Mesodermal cell (in vitro differentiated cells): ENCODE results near the gene CSTA. TPM values are rescaled to one million over a fixed set of nuclear protein-coding genes. Genes with fewer than 3 reads are reported as not detected.

ENCODE experiments used
- H3K27ac ChIP-seq: 2 replicates; pipeline ENCODE4 v1.7.0; 2013; ENCODE audit warnings: mild to moderate bottlenecking, low read depth, low read length, moderate library complexity; ENCODE audit not compliant: severe bottlenecking
- H3K36me3 ChIP-seq: 2 replicates; pipeline ENCODE4 v1.7.1; 2013; ENCODE audit warnings: mild to moderate bottlenecking, low read length, moderate library complexity; ENCODE audit not compliant: control insufficient read depth, insufficient read depth
- H3K4me1 ChIP-seq: one replicate; pipeline ENCODE4 v1.7.1; 2013; ENCODE audit warnings: mild to moderate bottlenecking, low read length; ENCODE audit not compliant: insufficient read depth, control insufficient read depth, poor library complexity, severe bottlenecking
- H3K4me3 ChIP-seq: 2 replicates; pipeline ENCODE4 v1.7.0; 2013; ENCODE audit warnings: low read length, control low read depth, mild to moderate bottlenecking; ENCODE audit not compliant: insufficient read depth, poor library complexity, severe bottlenecking; ENCODE audit errors: extremely low read depth
- H3K9me3 ChIP-seq: 2 replicates; pipeline ENCODE4 v1.7.1; 2013; ENCODE audit warnings: mild to moderate bottlenecking, low read length, moderate library complexity; ENCODE audit not compliant: control insufficient read depth
- WGBS, 2 experiments: methylation state at CpG; one replicate each; pipeline ENCODE4 v1.1.5; 2013; ENCODE audit warnings: missing lambda C conversion rate in 2 of 2; ENCODE audit not compliant: insufficient coverage in 2 of 2; 5-methylcytosine and 5-hydroxymethylcytosine counted together
- polyA plus RNA-seq, 2 experiments: library from polyadenylated mRNA; stranded (reverse); fragments of 50-300 nt; gene quantifications; one replicate each; pipeline ENCODE4 v1.2.3, GENCODE V29; 2013

Gene CSTA
- not detected for polyA plus RNA-seq (2013, experiment 1 of 2)
- not detected for polyA plus RNA-seq (2013, experiment 2 of 2)

DNA sequence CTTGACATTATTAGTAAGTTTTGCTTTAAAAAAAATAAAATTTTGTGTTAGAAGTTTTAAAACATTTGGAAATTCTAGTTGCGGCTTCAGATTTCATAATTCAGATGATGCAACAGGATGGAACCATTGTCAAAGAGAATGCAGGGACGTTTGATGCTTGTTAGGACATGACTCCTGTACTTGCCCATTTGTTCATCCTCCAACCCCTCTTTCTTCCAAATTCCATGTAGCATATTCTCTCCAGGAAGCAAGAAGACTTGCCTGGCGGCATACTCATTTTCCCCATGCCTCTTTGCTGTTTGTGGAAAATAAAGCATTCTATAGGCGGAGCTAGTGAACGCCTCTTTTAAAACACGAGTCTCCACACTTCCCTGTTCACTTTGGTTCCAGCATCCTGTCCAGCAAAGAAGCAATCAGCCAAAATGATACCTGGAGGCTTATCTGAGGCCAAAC is at the start of gene CSTA:
Gene CSTA (plus strand): TSS at position 378 of the 453 bp plus-strand sequence. CDS start 45 bp downstream, at position 423.
- no peak within 1 kb of the TSS for H3K4me3 ChIP-seq
- no peaks in the 10 kb centered on the region for H3K4me1 ChIP-seq
- no peaks in the 10 kb centered on the region for H3K9me3 ChIP-seq
- H3K27ac ChIP-seq, result no peak within 1 kb of the TSS
- 88 to 89% methylated on average over 3 to 5 of the region's 6 CpGs for WGBS, 2 experiments
- H3K36me3 ChIP-seq, result no peaks in the 10 kb centered on the region

- Histone ChIP-seq H3K4me3 (no peak overlapping the region), H3K27ac (no peak overlapping the region), H3K36me3 (no peaks in the 10 kb centered on the region), H3K9me3 (no peaks in the 10 kb centered on the region), H3K4me1 (no peaks in the 10 kb centered on the region)
- 61 to 74% methylated on average over 2 to 3 of the region's 3 CpGs for WGBS, 2 experiments
These were observed 43.2 kb upstream of the CSTA start for GRCh38 chr3:122281891-122282290.

GRCh38 chr3:122283796-122284445 is 41.1 kb upstream of the CSTA start:
- WGBS, 2 experiments, result 89 to 91% methylated on average over 17 to 20 of the region's 22 CpGs
- H3K36me3 ChIP-seq, result no peaks in the 10 kb centered on the region
- H3K9me3 ChIP-seq, result no peaks in the 10 kb centered on the region

GRCh38 chr3:122284486-122284885 is 40.6 kb upstream of the CSTA start:
- WGBS, 2 experiments, result 92 to 93% methylated on average over 17 to 19 of the region's 20 CpGs
- H3K36me3 ChIP-seq, result no peaks in the 10 kb centered on the region
- no peaks in the 10 kb centered on the region for H3K9me3 ChIP-seq
- H3K27ac ChIP-seq, result no peak overlapping the region
- H3K4me3 ChIP-seq, result no peak overlapping the region
- H3K4me1 ChIP-seq, result no peaks in the 10 kb centered on the region

More at GRCh38 chr3:122283796-122284445, 41.1 kb upstream of the CSTA start:
- H3K4me3 ChIP-seq, result no peak overlapping the region
- H3K4me1 ChIP-seq, result no peaks in the 10 kb centered on the region
- H3K27ac ChIP-seq, result no peak overlapping the region

DNA sequence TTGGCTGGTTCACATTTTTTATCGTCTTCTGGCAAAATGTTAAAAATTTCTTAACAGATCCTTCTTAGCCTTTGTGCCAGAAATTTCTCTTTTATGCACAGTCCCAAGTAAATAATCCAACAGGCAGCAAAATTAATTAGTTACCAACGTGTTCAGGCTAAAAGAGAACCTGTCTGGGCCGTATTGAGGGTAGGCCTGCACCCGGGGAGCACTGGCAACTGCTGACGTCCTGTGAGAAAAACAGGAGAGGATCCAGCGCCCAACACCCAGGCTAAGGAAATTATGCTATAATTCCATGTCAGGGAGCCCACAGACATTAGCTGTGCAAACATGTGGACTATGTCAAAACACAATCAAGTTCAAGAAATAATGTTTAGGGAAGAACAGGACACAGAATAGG is 30.7 kb upstream of the CSTA start:
- no peaks in the 10 kb centered on the region for H3K36me3 ChIP-seq
- H3K4me1 ChIP-seq, result no peaks in the 10 kb centered on the region
- H3K4me3 ChIP-seq, result no peak overlapping the region
- WGBS, 2 experiments, result 72 to 89% methylated on average over 5 of the region's 6 CpGs
- H3K27ac ChIP-seq, result no peak overlapping the region
- H3K9me3 ChIP-seq, result no peaks in the 10 kb centered on the region

DNA sequence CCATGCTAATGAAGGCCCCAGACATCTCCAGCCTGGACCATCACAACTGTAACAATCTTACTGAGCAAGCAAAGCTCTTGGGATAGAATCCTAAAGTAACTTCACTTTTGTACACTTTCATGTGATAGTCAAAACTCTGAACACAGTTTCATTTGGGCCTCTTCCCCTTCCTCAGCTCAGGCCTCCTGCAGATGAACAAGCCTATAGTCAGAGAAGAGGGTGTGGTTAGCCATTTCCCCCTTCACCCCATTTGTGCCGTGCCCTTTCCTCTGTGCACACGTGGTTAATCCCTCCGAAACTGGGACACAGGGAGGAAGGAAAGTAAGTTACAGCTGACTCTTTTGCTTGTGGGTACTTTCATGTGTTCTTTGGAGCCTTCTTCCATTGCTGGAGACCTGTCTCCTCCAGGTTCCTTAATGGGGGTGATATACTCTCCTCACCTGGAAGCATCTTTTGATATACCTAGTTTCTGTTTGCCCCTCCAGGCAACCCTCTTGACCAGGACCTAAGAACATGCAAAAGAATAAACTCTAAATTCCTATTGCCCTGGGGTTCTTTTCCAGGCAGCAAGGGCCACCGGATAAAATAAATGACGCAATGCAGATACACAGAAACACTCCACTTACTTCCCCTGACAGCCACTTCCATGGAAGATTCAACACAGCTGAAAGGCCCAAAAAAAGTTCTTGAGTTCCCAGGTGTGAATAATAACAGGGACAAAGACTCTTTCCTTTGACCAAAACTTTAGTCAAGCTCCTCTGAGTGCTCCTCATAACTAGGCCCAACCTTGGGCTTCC is 29.6 kb upstream of the CSTA start:
- H3K9me3 ChIP-seq, result no peaks in the 10 kb centered on the region
- no peak overlapping the region for H3K27ac ChIP-seq
- H3K36me3 ChIP-seq, result no peaks in the 10 kb centered on the region
- H3K4me1 ChIP-seq, result no peaks in the 10 kb centered on the region
- no peak overlapping the region for H3K4me3 ChIP-seq
- WGBS, 2 experiments, result 83 to 100% methylated on average over 3 of the region's 5 CpGs

DNA sequence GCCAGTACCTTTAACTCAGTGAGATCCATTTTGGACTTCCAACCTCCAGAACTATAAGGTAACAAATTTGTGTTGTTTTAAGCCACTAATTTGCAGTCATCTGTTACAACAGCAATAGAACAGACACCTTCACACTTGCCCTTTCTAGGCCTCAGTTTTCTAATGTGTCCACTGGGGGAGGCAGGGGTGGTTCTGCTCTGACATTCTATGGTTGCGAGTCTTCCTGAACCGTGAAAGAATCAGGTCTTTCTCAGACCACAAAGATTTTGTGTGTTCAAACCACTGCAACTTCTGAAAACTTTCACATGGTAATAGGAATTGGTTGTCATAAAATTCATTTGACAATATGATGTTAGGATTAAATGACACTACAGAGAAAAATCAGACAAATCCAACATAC is 26.8 kb upstream of the CSTA start:
- H3K4me3 ChIP-seq, result no peak overlapping the region
- WGBS, 2 experiments, result no CpG with 5 or more reads among the region's 2 CpGs
- no peaks in the 10 kb centered on the region for H3K4me1 ChIP-seq
- H3K36me3 ChIP-seq, result no peaks in the 10 kb centered on the region
- H3K27ac ChIP-seq, result no peak overlapping the region
- no peaks in the 10 kb centered on the region for H3K9me3 ChIP-seq

DNA sequence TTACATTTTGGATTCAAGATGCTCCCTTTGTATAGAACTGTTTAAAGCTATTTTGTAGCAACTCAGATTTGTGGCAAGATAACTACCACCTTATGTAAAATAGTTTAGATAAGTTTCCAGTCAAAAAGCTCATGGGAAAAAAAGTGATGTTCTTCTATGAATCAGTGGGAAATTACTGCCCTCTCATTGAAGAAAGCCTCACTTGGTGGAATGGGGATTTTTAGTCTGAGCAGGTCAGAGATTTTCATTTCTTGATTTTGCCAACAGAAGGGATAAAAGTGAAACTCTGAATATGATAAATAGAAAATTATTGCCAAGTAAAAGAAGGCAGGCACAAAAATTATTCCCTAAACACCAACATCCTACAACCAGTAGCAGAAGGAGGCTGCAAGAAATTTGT is 25.8 kb upstream of the CSTA start:
- Histone ChIP-seq H3K36me3 (no peaks in the 10 kb centered on the region), H3K27ac (no peak overlapping the region), H3K4me3 (no peak overlapping the region), H3K4me1 (no peaks in the 10 kb centered on the region), H3K9me3 (no peaks in the 10 kb centered on the region)

GRCh38 chr3:122299872-122300460 is 25.1 kb upstream of the CSTA start:
- no peaks in the 10 kb centered on the region for H3K4me1 ChIP-seq
- WGBS, 2 experiments, result 78 to 80% methylated on average over 10 to 11 of the region's 12 CpGs
- no peak overlapping the region for H3K4me3 ChIP-seq
- no peak overlapping the region for H3K27ac ChIP-seq
- H3K36me3 ChIP-seq, result no peaks in the 10 kb centered on the region
- no peaks in the 10 kb centered on the region for H3K9me3 ChIP-seq

- Histone ChIP-seq H3K27ac (no peak overlapping the region), H3K4me3 (no peak overlapping the region), H3K9me3 (no peaks in the 10 kb centered on the region), H3K4me1 (no peaks in the 10 kb centered on the region), H3K36me3 (no peaks in the 10 kb centered on the region)
These were observed 24.0 kb upstream of the CSTA start for GRCh38 chr3:122301063-122301462.
